Mucosa of stomach (tissue), 1 donor: ENCODE measurements around the gene JAK1.

Source experiments
- H3K27me3 ChIP-seq: one replicate; pipeline ENCODE4 v1.7.0; 2013; ENCODE audit warnings: mild to moderate bottlenecking, low read length; ENCODE audit not compliant: control insufficient read depth, insufficient read depth
- H3K36me3 ChIP-seq: one replicate; pipeline ENCODE4 v1.7.0; 2013; ENCODE audit warnings: low read length; ENCODE audit not compliant: control insufficient read depth, insufficient read depth
- H3K4me1 ChIP-seq: one replicate; pipeline ENCODE4 v1.7.0; 2013; ENCODE audit warnings: mild to moderate bottlenecking, low read length; ENCODE audit not compliant: control insufficient read depth, insufficient read depth
- H3K4me3 ChIP-seq: one replicate; pipeline ENCODE4 v1.7.0; 2013; ENCODE audit warnings: low read length
- H3K9ac ChIP-seq: one replicate; pipeline ENCODE4 v1.7.0; 2013; ENCODE audit warnings: mild to moderate bottlenecking, low read length, moderate library complexity
- H3K9me3 ChIP-seq: one replicate; pipeline ENCODE4 v1.7.0; 2013; ENCODE audit warnings: mild to moderate bottlenecking, low read length, moderate library complexity; ENCODE audit not compliant: control insufficient read depth
- donor health status: Pancreatic carcinoma.

The JAK1 gene

DNA sequence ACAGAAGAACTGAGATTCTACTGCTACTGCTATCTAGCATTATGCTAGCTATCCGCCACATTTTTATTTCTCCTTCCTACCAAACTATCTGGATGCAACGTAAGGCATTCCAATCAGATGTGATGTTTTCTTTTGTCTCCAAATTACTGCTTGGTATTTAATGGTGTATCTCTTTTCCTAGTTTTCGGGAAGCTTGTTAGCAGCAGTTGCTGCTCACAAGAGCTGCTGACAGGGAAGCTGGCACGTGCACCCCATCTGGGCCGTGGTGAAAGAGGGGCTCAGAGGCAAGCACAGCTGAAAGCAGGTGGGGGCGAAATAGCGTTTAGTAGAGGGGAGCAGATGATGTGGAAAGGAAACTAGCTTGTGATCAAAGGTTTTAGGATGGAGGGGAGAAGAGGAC lies 57.3 kb downstream of the JAK1 start:
- Histone ChIP-seq H3K9me3 (no peaks in the 10 kb centered on the region), H3K9ac (no peak overlapping the region), H3K27me3 (no peaks in the 10 kb centered on the region), H3K4me1 (peaks cover 35% of the 10 kb centered on the region), H3K4me3 (no peak overlapping the region), H3K36me3 (no peaks in the 10 kb centered on the region)

DNA sequence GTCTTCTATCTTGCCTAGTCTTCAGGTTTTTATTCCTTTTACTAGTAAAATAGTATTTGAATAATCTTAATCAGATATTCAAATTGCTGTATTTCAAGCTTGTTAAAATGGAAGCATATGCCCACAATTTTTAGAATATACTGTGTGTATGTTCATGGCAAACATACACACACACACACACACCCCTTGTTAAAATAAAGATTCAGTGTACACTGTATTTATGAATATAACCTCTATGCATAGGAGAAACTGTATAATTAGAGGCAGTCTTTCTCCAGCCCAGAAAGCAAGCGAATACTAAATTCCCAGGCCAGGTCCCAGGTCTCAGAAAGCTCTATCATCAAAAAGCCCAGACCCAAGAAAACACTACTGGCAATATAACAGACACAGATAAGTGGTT lies 57.8 kb downstream of the JAK1 start:
- no peaks in the 10 kb centered on the region for H3K27me3 ChIP-seq
- H3K9me3 ChIP-seq, result no peaks in the 10 kb centered on the region
- no peak overlapping the region for H3K9ac ChIP-seq
- no peaks in the 10 kb centered on the region for H3K36me3 ChIP-seq
- peaks cover 31% of the 10 kb centered on the region for H3K4me1 ChIP-seq
- no peak overlapping the region for H3K4me3 ChIP-seq

DNA sequence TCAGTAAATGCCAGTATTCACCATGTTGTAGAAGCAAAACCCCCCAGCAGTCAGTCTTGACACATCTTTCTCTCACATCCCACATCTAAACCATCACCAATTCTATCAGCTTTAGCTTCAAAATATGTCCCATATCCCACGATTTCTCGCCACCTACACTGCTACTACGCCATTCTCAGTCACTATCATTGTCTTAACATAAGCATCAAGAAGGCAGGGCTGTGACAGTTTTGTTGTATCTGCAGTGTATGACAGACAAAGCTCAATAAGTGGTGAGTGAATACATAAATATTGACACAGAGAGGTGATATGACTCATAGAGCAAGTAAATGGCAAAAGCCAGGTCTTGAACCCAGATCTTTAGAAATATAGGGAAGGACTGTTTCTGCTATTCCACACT lies 59.9 kb downstream of the JAK1 start:
- Histone ChIP-seq H3K9me3 (no peaks in the 10 kb centered on the region), H3K27me3 (no peaks in the 10 kb centered on the region), H3K36me3 (no peaks in the 10 kb centered on the region), H3K4me3 (no peak overlapping the region), H3K4me1 (peaks cover 27% of the 10 kb centered on the region), H3K9ac (no peak overlapping the region)

DNA sequence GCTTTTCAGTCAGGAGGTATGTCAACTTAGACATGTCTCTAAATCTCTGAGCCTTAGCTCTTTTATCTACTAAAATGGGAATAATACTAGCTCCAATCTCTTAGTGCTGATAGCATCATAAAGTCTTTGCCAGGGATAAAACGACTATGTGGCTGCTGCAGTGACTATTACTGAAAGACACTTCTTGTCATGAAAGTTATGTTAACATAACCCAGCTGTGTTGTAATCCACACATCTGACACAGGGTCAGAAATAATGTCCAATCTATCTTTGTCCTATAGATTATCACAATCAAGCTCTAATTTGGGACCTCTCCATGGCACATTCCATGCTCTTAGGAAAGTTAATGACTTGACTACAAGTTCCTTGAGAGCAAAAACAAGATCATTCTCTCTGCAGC lies 62.8 kb downstream of the JAK1 start:
- Histone ChIP-seq H3K4me3 (no peak overlapping the region), H3K4me1 (peaks cover 26% of the 10 kb centered on the region), H3K9ac (no peak overlapping the region), H3K27me3 (no peaks in the 10 kb centered on the region), H3K36me3 (no peaks in the 10 kb centered on the region), H3K9me3 (no peaks in the 10 kb centered on the region)

DNA sequence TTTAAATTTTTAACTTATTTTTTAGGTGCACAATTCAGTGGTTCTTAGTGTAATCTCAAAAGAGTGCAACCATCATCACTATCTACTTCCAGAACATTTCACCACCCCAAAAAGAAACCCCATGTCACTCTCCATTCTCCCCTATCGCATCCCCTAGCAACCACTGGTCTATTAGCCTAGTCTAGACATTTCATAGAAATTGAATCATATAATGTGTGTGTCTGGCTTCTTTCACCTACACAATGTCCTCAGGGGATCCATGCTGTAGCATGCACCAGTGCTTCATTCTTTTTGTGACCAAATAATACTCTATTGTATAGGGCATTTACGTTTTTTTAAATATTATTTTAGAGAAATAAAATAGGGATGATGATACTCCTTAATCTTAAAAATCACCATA lies 64.7 kb downstream of the JAK1 start:
- peaks cover 24% of the 10 kb centered on the region for H3K4me1 ChIP-seq
- H3K9ac ChIP-seq, result no peak overlapping the region

DNA sequence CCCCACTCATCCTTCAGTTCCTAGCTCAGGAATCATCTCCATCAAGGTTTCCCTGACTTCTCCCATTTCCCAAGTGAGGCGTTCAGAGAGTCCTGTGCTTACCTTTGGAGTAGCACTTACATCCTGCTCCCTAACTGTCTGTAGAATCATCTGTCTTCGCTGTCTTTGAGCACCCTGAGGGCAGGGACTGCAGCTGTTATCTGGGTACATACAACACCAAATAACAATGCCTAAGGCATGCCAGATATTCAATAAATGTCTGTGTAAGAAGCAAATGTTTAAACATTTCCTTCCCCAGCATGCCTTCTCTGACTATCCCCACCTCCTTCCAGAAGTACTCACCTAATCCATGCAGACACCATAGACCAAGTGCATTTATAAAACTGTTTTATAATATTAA lies 65.4 kb downstream of the JAK1 start:
- no peaks in the 10 kb centered on the region for H3K9me3 ChIP-seq
- no peak overlapping the region for H3K9ac ChIP-seq
- no peaks in the 10 kb centered on the region for H3K36me3 ChIP-seq
- peaks cover 23% of the 10 kb centered on the region for H3K4me1 ChIP-seq
- no peaks in the 10 kb centered on the region for H3K27me3 ChIP-seq
- H3K4me3 ChIP-seq, result no peak overlapping the region

More for the DNA sequence above, 64.7 kb downstream of the JAK1 start:
- no peaks in the 10 kb centered on the region for H3K36me3 ChIP-seq
- H3K9me3 ChIP-seq, result no peaks in the 10 kb centered on the region
- H3K4me3 ChIP-seq, result no peak overlapping the region
- no peaks in the 10 kb centered on the region for H3K27me3 ChIP-seq

DNA sequence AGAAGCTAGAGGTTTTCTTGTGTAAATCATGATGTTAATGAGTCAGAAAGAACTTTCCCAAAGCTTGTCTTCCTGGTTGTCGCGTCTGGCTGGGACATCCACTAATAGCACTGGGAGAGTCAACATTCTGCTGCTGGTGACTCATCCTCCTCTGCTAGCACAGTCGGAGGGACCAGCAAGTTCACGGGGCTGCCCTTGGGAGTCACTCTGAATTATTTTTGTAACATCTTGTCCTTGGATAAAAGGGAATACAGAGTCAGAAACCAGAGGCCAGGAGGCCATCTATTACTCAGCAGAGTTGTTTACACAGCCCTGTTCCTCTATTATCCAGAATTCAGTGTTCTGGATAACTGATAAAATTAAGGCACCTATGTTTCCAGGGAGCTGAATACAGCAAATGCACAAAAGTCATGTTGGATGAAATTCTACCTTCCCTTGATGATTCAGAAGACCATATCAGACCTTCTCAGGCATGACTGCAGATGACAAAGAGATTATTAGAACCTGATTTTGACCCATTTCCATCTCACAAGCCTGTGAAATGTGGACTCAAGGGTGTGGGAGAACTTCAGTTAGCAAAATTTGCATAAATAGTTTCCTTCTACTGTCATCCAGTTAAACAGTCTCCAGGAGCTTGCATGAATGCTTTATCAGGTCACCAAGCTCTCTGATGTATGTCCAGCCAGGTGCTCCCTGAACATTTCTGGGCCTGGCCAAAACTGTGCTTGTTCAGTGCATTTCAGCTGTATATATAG lies 68.1 kb downstream of the JAK1 start:
- no peaks in the 10 kb centered on the region for H3K36me3 ChIP-seq
- H3K9me3 ChIP-seq, result no peaks in the 10 kb centered on the region
- H3K9ac ChIP-seq, result no peak overlapping the region
- no peaks in the 10 kb centered on the region for H3K27me3 ChIP-seq
- H3K4me3 ChIP-seq, result no peak overlapping the region
- H3K4me1 ChIP-seq, result peaks cover 38% of the 10 kb centered on the region

DNA sequence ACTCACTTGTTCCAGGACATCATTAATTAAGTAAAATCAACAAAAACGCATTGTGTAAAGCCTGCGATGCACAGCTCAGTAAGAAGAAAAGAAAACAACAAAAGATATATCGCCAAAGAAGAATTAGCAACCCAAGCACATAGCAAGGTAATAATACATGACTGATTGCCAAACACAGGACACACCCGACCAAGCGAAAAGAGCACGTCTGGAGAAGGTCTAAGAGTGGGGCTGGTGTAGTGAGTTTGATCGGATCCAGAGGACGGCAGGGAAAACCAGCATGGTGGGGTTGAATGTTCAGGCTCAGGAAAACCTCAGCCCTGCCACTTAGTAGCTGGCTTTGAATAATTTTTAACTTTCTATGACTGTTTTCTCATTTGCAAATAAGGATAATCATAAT lies 69.8 kb downstream of the JAK1 start:
- Histone ChIP-seq H3K4me1 (peaks cover 40% of the 10 kb centered on the region), H3K9ac (no peak overlapping the region), H3K4me3 (no peak overlapping the region)

DNA sequence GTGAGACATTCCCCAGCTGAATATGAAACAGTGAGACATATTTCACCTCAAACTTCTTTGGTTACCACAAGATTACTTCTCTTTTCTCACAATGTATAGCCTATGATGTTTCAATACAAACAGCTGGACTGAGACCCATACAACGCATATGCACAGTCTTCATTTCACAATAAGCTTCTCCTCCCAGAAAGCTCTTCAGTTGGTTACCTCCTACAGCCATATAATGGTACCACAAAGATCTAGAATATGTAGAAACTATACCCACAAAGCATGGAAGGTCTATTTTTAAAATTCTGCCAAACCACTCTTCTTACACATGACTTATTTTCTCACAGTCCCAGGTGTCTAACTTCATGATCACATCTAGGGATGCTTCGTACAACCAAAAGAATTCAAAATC lies 70.8 kb downstream of the JAK1 start:
- Histone ChIP-seq H3K36me3 (no peaks in the 10 kb centered on the region), H3K9ac (no peak overlapping the region), H3K27me3 (no peaks in the 10 kb centered on the region), H3K4me1 (peaks cover 37% of the 10 kb centered on the region), H3K9me3 (no peaks in the 10 kb centered on the region), H3K4me3 (no peak overlapping the region)

More for the DNA sequence above, 69.8 kb downstream of the JAK1 start:
- Histone ChIP-seq H3K36me3 (no peaks in the 10 kb centered on the region), H3K27me3 (no peaks in the 10 kb centered on the region), H3K9me3 (no peaks in the 10 kb centered on the region)

DNA sequence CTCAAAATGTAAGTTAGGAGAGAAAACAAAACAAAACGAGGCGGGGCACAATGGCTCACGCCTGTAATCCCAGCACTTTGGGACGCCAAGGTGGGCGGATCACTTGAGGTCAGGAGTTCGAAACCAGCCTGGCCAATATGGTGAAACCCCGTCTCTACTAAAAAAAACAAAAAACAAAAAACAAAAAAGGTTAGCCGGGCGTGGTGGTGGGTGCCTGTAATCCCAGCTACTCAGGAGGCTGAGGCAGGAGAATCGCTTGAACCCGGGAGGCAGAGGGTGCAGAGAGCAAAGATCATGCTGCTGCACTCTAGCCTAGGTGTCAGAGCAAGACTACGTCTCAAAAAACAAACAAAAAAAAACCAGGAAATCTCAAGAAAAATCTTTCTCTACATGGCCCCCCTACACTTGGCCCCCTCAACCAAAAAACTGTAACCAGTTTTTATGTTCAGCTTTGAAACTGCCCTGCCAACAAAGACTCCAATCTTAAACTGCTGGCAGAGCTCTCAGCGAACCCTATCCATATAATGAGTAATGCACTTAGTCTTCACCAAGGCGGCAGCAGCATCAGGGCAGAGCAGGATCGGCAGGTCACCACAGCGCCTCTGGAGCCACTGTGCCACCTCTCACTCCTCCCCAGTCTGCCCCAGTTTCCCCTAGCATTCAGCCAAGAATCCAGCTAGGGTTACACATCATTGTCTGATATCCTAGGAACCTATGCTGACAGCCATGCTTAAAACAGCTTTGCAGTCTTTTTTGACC lies 71.7 kb downstream of the JAK1 start:
- no peaks in the 10 kb centered on the region for H3K36me3 ChIP-seq
- H3K4me3 ChIP-seq, result no peak overlapping the region
- no peaks in the 10 kb centered on the region for H3K27me3 ChIP-seq
- H3K4me1 ChIP-seq, result peaks cover 37% of the 10 kb centered on the region
- no peak overlapping the region for H3K9ac ChIP-seq
- H3K9me3 ChIP-seq, result no peaks in the 10 kb centered on the region

DNA sequence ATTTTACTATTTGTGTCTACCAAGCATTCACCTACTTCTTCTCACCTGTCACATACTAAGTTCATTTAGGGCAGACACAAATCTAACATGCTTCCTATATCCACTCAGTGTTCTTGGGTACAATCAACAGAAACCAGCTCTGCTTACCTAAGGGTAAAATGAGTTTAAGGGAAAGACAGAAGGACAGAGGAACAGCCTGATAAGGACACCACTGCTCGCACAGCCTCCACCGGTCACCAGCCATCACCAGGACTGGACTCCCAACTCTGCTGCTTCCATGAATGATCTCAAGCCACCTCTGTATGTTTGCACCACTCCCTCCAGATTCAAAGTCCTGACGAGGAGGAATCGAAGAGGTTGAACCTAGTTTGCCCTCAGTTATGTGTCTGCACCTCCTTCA lies 72.4 kb downstream of the JAK1 start:
- Histone ChIP-seq H3K4me3 (no peak overlapping the region), H3K9ac (no peak overlapping the region), H3K36me3 (no peaks in the 10 kb centered on the region), H3K9me3 (no peaks in the 10 kb centered on the region), H3K4me1 (peaks cover 37% of the 10 kb centered on the region), H3K27me3 (no peaks in the 10 kb centered on the region)
